BJ (cell line): ENCODE data around the gene ATOH8. TPM values are rescaled to one million over a fixed set of nuclear protein-coding genes. Genes with fewer than 3 reads are reported as not detected.

Experiments
- CTCF ChIA-PET: fragments of 350-600 bp; formaldehyde crosslinking; extraction: SDS; loops from one replicate; lab custom pipeline; 2021; ENCODE audit warnings: antibody characterized with exemption, inconsistent platforms; lab: Yijun Ruan, JAX
- POLR2A ChIA-PET: fragments of 300-600 bp; sonication (Branson Sonifier 250); formaldehyde crosslinking; extraction: SDS; loops from one replicate; lab custom pipeline; 2021; ENCODE audit warnings: antibody characterized with exemption; lab: Charles Lee
- DNase-seq: peaks from one replicate; pipeline ENCODE4 v3.0.0-alpha.2; 2011; ENCODE audit warnings: low read depth
- H3K27me3 ChIP-seq: 2 replicates; pipeline ENCODE4 v1.6.0; 2011; ENCODE audit warnings: low read length; ENCODE audit not compliant: control insufficient read depth, insufficient read depth
- H3K36me3 ChIP-seq: 2 replicates; pipeline ENCODE4 v1.5.1; 2011; ENCODE audit warnings: low read length; ENCODE audit not compliant: control insufficient read depth, insufficient read depth
- H3K4me3 ChIP-seq: 2 replicates; pipeline ENCODE4 v1.5.1; 2011; ENCODE audit warnings: low read depth, mild to moderate bottlenecking, control low read depth, low read length
- polyA plus RNA-seq: library from polyadenylated mRNA; depleted of rRNA; stranded (reverse); fragments of >200 nt; gene quantifications from 2 replicates; pipeline ENCODE4 v1.2.3, GENCODE V29; 2011
- TF ChIP-seq, protein P1 (sequence below): IDR thresholded peaks from 2 replicates; pipeline ENCODE4 v1.5.1; 2011; ENCODE audit warnings: low read depth, mild to moderate bottlenecking, control low read depth, inconsistent platforms, low read length, moderate library complexity; ENCODE audit not compliant: insufficient read depth

Gene ATOH8
- polyA plus RNA-seq, 1 experiment: 19.5 TPM

DNA sequence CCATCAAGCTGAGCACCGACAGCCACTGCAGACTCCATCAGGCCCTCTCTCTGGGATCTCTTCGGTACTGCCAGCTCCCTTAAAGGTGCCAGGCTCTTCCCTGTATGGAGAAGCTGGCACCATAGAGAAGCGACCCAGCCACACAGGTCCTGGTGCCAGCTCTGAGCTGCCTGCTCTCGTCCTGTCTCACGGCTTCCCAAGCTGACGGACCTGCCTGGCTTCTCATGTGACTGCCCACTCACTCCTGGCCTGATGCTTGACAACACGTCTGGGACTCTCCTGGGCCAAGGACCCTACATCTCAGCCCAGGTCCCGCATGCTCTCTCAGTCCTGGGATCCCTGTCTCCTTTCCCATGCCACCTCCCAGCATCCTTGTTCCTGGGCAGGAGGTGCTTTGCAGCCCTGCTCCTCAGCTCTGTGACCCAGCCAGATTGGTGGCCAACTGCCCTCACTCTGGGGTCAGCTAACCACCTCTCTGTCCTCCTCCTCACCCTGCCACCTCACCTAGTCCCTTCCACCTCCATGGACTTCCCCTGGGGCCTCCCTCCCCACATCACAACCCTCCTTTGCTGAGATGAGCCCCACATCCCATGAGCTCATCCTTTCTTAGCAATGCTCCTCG is 12.5 kb upstream of the ATOH8 start:
- Histone ChIP-seq H3K36me3 (no peaks in the 10 kb centered on the region), H3K27me3 (no peaks in the 10 kb centered on the region), H3K4me3 (no peak overlapping the region)
- TF ChIP-seq, protein P1, sequence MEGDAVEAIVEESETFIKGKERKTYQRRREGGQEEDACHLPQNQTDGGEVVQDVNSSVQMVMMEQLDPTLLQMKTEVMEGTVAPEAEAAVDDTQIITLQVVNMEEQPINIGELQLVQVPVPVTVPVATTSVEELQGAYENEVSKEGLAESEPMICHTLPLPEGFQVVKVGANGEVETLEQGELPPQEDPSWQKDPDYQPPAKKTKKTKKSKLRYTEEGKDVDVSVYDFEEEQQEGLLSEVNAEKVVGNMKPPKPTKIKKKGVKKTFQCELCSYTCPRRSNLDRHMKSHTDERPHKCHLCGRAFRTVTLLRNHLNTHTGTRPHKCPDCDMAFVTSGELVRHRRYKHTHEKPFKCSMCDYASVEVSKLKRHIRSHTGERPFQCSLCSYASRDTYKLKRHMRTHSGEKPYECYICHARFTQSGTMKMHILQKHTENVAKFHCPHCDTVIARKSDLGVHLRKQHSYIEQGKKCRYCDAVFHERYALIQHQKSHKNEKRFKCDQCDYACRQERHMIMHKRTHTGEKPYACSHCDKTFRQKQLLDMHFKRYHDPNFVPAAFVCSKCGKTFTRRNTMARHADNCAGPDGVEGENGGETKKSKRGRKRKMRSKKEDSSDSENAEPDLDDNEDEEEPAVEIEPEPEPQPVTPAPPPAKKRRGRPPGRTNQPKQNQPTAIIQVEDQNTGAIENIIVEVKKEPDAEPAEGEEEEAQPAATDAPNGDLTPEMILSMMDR: no peak
- POLR2A ChIA-PET: interaction anchor here (0.8 to 1.2 kb wide), 3 partner anchors 12 to 31 kb away, joined by 3 to 4 read pairs (median 3); partner anchors contain the start of gene ATOH8
- DNase-seq: no peak
- CTCF ChIA-PET: interaction anchor here (0.6 to 5.4 kb wide), 16 partner anchors 8 to 108 kb away, joined by 3 to 36 read pairs (median 6); partner anchors contain the start of gene ATOH8

DNA sequence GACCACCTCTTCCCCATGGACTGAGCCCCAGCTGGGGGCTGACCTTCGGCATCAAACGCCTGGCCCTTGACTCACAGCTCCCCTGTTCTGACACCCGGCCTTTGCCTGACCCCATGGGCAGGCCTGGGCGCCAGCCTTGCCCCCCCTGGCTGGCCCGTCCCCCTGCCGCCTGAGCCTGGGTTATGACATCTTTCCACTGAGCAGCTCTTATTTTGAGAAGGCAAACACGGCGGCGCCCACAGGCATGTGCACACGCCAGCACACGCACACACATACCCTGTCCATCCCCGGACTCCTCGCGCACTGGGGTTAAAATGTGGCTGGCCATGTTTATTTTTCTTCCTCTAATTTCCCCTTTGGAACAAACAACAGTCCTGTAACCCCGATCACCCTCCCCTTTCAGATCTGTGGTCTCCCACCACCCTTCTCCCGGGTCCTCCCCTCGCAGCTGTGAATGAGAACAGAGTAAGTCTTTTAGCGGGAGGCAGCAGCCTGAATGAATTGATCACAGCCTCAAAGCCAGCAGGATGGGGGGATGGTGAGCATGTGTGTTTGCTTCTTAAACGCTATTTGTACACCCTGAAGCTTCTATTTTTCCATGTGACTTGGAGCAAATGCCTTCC is 11.8 kb upstream of the ATOH8 start:
- DNase-seq: no peak
- Histone ChIP-seq H3K4me3 (no peak overlapping the region; the same call in 1 of the 2 replicates), H3K27me3 (no peaks in the 10 kb centered on the region), H3K36me3 (no peaks in the 10 kb centered on the region)
- ChIA-PET CTCF (interaction anchor here (0.5 to 5.4 kb wide), 20 partner anchors 9 to 109 kb away, joined by 3 to 36 read pairs (median 4); partner anchors contain the start of gene ATOH8), POLR2A (interaction anchor here (0.8 to 1.2 kb wide), 3 partner anchors 12 to 30 kb away, joined by 3 to 4 read pairs (median 3); partner anchors contain the start of gene ATOH8)
- TF ChIP-seq, protein P1: peak; percentile 13; the same call in 1 of the 2 replicates

DNA sequence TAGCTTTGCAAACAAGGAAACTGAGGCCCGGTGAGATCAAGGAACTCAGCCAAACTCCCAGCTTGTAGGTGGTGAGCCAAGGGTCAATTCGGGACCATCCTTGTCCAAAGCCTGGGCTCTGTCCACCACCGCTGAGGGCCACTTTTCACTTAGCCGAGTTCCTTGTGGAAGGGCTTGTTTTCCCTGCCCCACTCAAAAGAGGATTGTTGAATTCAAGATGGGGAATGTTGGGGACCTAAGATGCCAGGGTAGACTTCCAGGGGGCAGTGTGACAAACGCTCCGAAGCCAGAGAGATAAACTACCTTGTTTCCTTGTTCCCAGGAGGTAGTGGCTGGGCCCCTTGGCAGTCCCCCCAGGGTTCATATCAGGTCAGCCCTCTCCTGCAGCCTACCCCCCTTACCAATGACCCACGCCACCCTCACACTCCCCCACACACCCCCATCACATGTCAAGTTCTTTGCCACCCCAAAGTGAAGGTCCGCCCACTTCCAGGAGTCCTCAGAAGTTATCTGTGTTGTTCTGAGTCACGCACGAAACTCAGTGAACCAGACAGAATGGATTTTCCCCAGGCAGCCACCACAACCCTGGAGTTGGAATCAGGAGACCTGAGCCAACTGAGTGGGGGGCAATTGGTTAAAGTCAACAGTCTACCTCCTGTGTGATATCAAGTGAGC is 10.3 kb upstream of the ATOH8 start:
- H3K4me3 ChIP-seq: no peak overlapping the region
- no peak for DNase-seq
- H3K36me3 ChIP-seq: no peaks in the 10 kb centered on the region
- ChIA-PET CTCF (interaction anchor here (1.0 to 10.9 kb wide), 10 partner anchors 8 to 95 kb away, joined by 3 to 245 read pairs (median 12); partner anchors contain the start of gene ATOH8), POLR2A (no interaction called here)
- H3K27me3 ChIP-seq: no peaks in the 10 kb centered on the region
- TF ChIP-seq, protein P1: no peak

DNA sequence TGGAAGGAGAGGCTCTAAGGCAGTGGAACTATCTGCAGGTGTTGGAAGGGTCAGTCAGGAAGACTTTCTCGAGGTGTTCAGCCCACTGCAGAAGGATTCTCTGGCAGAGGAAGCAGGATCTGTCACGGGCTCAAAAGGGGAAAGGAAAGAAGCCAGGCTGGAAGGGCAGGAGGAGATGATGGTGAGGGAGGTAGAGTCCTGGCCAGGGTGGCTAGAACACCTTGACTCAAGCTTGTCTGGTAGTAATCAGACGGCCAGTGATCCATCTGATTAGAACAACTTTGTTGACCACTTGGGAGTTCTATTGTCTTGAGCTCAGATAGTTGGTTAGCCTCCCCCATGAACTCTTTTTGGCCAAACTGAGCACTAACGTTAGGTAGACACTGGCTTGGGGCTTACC is 9.7 kb upstream of the ATOH8 start:
- TF ChIP-seq, protein P1: no peak
- Histone ChIP-seq H3K36me3 (no peaks in the 10 kb centered on the region), H3K4me3 (no peak overlapping the region), H3K27me3 (no peaks in the 10 kb centered on the region)
- no peak for DNase-seq
- CTCF ChIA-PET: interaction anchor here (1.0 to 10.9 kb wide), 5 partner anchors 17 to 107 kb away, joined by 3 to 245 read pairs (median 5); no protein-coding TSS in a partner anchor
- POLR2A ChIA-PET: interaction anchor here (1.6 kb wide), 1 partner anchor 16 kb away, joined by 4 read pairs; no protein-coding TSS in a partner anchor
